ENCODE data around the gene TUBA3E.
"Not testable (repeated sequence)": the region's sequence is repeated elsewhere in the genome, so short reads cannot be mapped to it uniquely, and the experiment has no call there.

GRCh38 chr2:130202518-130202917, 4.3 kb upstream of the TUBA3E start:
- not testable (repeated sequence) for TF ChIP-seq CTCF, POLR2A (IDR thresholded peaks at IDR 0.05)
